NCI-H82 treated with DMSO at 0.1 percent for 48 hours (cell line): Measurements from ENCODE around the gene ADAM12.
A peak's percentile ranks its signal among the peaks of the same experiment; 100 is the strongest.
"Not testable (repeated sequence)": the region's sequence is repeated elsewhere in the genome, so short reads cannot be mapped to it uniquely, and the experiment has no call there.

Experiments
- DNase-seq: peaks from one replicate; lab custom pipeline; 2025; ENCODE audit not compliant: unreplicated experiment; lab: John Stamatoyannopoulos, UW

Gene ADAM12

DNA sequence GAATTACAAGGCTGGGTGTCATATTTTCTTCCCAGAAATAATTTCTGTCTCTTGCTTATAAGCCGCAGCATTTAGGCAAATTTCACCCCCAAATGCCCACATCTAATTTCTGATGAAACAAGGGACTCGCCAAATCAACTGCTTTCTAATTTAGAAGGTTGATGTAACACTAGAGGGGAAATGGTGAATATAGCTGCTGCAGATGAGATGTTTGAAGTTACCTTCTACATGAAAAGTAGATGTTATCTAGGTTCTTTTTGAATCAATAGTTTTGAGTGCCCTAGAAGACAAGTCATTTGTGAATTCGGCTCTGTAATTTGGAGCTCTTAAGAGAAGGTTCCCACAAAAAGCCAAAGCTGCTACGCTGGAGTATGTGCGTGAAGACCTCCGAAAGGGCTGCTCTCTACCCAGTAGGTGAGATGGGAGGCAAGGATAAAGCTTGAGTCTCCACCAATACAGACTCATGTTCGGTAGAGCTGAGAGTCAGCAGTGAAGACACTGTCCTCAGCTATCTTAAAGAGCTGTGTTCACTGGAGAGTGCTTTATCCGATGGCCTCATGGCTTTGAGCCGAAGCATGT is 392.5 kb downstream of the ADAM12 start:
- no peak for DNase-seq

GRCh38 chr10:125994601-125995000 is 393.7 kb downstream of the ADAM12 start:
- DNase-seq: no peak

DNA sequence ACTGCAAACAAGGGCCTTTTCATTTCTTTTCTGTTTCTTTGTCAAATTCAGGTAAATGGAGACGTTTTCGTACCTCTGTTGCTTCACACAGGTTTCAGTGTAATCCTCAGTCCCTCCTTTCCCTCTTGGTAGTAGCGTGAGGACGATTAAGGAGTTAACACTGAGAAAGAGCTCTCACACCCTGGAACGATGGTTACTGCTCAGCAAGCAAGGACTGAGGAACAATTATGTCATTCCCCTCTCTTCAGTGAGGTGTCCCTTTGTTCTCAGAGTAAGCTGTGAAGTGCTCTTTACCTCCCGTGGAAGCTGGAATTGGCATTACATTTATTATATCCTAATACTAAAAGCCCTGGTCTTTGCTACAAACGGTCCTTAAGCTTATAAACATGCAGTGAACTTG is 396.0 kb downstream of the ADAM12 start:
- no peak for DNase-seq

DNA sequence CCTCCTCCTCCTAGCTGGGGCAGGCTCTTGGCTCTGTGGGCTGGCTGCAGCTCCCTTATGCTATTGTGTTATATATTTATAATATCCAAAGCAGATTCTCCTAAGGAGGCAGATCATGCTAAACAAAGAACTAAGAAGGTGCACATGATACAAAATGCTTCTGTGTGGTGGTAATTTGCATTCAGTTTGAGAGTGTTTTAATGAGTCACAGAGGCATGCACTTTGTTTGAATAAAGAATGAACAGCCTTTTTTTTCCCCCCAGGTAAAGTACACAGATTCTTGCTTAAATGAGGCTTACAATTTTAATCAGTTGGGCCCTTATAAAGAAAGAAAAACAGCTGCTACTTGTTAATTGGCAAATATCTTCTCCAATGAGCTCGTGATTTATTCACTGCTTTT is 396.9 kb downstream of the ADAM12 start:
- DNase-seq: no peak

DNA sequence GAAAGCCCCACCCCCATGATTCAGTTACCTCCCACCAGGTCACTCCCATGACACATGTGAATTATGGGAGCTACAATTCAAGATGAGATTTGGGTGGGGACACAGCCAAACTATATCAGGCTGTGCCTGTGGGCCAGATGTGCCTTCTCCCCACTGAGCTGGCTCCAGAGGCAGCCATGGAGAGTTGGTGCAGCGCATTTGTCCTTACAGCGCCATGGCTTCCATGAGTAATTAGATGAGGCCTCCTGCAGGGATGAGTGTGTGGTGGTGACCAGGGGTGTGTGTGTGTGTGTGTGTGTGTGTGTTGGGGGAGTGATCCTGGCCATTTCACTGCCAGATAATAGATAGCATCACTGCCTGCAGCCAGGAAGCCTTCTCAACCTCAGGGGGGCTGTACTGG is 397.3 kb downstream of the ADAM12 start:
- no peak for DNase-seq

DNA sequence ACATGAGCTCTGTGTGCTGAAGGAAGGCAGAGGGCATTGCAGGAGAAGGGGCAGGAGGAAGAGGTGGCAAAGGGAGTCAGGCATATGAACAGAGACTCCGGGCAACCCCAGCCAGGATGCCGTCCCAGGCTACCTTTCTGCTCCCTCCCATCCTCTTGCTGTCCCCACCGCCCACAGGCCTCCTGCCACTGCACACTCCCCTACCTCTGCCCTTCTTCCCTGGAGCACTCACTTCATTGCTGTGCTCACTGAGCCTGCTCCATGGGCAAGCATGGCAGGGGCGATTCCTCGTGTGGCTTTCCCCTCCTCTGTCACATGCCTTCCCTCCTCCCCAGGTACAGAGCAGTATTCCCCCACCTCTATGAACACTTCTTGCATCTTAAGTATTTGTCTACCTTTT is 398.5 kb downstream of the ADAM12 start:
- DNase-seq: no peak

DNA sequence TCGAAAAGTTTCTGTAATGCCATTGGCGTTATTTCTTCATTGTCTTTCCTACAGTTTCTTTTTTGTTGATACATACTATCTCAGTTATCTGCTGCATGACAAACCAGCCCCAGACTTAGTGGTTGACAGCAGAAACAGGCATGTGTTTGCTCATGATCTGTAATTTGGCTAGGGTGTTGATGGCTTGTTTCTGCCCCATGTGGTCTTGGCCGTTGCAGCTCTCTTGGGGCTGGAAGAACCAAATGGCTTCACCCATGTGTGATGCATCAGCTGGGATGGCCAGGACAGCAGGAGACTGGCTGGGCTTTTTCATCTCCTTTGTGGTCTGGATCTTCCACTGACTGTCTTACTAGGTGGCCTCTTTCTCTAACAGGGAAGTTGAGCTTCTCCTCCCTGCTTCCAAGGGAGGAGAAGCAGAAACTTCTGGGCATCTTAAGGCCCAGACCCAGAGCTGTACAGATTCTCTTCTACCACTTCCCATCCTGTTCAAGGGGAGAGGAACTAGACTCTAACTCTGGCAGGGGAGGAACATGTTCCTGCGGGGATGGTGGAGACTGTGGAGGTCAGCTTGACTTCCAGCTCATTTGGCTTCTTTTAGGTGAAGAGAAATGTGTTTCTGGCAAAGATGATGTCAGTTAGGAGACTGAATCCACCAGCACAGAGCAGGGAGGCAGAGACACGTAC is 402.6 kb downstream of the ADAM12 start:
- no peak for DNase-seq

- no peak for DNase-seq
Observed at GRCh38 chr10:125984865-125985495, 403.3 kb downstream of the ADAM12 start.

- DNase-seq: no peak
Observed at GRCh38 chr10:125984346-125984745, 403.9 kb downstream of the ADAM12 start.

DNA sequence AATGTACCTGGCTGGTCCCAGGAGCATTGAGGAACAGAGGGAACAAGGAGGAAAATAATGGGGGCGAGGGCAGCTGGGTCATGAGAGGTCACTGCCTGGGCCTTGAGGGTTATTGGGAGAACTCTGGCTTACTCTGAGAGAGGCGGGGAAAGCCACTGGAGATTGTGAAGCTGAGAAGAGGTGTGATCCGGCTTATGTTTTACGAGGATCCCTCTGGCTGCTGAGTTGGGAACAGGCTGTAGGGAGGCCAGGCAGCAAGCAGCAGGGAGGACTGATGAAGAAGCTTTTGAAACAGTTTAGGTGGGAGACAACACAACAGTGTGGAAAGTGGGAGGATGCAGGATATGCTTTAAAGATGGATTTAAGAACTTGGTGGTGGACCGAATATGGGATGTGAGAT is 404.6 kb downstream of the ADAM12 start:
- DNase-seq: no peak

DNA sequence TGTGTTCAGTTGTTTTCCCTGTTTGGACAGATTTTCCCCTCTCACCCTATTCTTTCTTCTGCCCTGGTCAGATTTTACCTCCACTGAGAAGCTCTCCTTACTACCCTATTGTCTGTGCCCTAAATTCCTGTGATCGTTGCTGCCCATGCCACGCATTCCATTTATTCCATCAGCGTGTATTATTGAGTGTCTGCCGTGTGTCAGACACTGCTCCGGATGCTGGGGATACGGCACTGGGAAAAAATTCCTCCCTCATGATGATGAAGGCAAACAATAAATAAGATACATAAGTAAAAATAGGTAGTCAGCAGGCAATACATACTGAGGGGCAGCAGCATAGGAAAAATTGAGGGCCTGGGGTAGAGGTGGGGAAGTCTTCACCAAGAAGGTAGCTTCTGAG is 405.1 kb downstream of the ADAM12 start:
- no peak for DNase-seq

- peak; percentile 19 for DNase-seq
Observed at GRCh38 chr10:125982260-125982948, 405.9 kb downstream of the ADAM12 start.

- DNase-seq: no peak
Observed at GRCh38 chr10:125980521-125981035, 407.7 kb downstream of the ADAM12 start.

- DNase-seq: no peak
Observed at GRCh38 chr10:125979976-125980375, 408.3 kb downstream of the ADAM12 start.

DNA sequence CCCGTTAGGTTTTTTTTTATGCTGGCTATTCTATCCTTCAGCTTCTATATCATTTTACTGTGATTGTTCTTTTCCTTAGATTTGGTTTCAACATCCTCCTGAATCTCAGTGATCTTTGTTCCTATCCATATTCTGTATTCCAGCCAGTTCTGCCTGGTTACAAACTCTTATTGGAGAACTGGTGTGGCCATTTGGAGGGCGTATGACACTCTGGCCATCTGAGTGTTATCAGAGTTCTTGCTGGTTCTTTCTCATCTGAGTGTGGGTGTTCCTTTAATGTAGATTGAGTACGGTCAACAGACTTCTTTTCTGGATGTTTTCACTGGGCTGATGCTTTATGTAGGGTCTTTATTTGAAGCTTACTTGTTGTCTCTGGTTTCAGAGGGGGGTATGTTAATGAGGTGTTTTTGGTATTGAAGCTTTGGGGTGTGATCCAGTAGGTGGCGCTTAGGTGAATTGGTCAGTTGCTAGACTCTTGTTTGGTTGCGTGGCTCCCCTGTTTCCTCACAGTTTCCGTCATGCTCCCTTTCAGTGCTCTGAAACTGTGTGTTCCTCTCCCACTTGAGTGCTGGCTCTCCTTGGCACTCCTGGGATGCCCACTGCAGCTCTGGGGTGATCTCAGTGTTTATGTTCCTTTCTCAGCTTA is 411.2 kb downstream of the ADAM12 start:
- DNase-seq: no peak

DNA sequence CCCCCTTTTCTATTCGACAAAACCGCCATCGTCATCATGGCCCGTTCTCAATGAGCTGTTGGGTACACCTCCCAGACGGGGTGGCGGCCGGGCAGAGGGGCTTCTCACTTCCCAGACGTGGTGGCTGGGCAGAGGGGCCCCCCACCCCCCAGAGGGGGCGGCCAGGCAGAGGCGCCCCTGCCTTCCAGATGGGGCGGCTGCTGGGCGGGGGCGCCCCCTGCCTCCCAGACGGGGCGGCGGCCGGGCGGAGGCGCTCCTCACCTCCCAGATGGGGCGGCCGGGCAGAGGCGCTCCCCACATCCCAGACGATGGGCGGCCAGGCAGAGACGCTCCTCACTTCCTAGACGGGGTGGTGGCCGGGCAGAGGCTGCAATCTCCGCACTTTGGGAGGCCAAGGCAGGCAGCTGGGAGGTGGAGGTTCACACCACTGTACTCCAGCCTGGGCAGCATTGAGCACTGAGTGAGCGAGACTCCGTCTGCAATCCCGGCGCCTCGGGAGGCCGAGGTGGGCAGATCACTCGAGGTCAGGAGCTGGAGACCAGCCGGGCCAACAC is 418.1 kb downstream of the ADAM12 start:
- DNase-seq: not testable (repeated sequence)

DNA sequence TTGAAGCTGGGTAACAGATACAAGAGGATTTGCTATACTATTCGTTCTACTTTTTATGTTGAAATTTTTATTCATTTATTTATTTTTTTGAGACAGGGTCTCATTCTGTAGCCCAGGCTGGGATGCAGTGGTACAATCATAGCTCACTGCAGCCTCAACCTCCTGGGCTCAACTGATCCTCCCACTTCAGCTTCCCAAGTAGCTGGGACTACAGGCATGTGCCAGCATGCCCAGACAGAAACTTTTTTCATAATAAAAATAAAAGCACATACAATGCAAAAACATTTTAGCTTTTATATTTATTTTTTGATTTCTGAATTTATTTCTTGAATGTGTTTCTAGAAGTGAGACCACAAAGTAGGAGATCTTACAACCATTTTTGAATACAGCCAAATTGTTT is 420.7 kb downstream of the ADAM12 start:
- DNase-seq: no peak

GRCh38 chr10:125964558-125964957 is 423.7 kb downstream of the ADAM12 start:
- no peak for DNase-seq
